Osteoblast (primary cell): Measurements from ENCODE around the gene PTPN9. TPM values are rescaled to one million over a fixed set of nuclear protein-coding genes. Genes with fewer than 3 reads are reported as not detected.
A peak's percentile ranks its signal among the peaks of the same experiment; 100 is the strongest.
"Not testable (repeated sequence)": the region's sequence is repeated elsewhere in the genome, so short reads cannot be mapped to it uniquely, and the experiment has no call there.

Source experiments
- DNase-seq: peaks from one replicate; pipeline ENCODE4 v3.0.0; 2011; ENCODE audit warnings: low spot score, mixed read lengths; ENCODE audit not compliant: insufficient read length; ENCODE audit errors: missing footprints
- H2AFZ ChIP-seq: 2 replicates; pipeline ENCODE4 v1.6.0; 2011; ENCODE audit warnings: mild to moderate bottlenecking, low read length
- H3K27ac ChIP-seq: 2 replicates; pipeline ENCODE4 v1.5.1; 2011; ENCODE audit warnings: mild to moderate bottlenecking, low read depth, low read length, moderate library complexity
- H3K27me3 ChIP-seq: 2 replicates; pipeline ENCODE4 v1.6.0; 2012; ENCODE audit warnings: mild to moderate bottlenecking, control low read depth, inconsistent platforms, low read length, moderate library complexity; ENCODE audit not compliant: insufficient read depth
- H3K36me3 ChIP-seq: 2 replicates; pipeline ENCODE4 v1.5.1; 2011; ENCODE audit warnings: mild to moderate bottlenecking, low read length, control low read depth, moderate library complexity; ENCODE audit not compliant: insufficient read depth
- H3K4me1 ChIP-seq: 2 replicates; pipeline ENCODE4 v1.5.1; 2011; ENCODE audit warnings: mild to moderate bottlenecking, low read length, control low read depth, moderate library complexity; ENCODE audit not compliant: insufficient read depth
- H3K4me2 ChIP-seq: 2 replicates; pipeline ENCODE4 v1.6.0; 2011; ENCODE audit warnings: mild to moderate bottlenecking, low read length; ENCODE audit not compliant: insufficient read depth
- H3K4me3 ChIP-seq: fragments of 200-600 bp; sonication (generic); 3 replicates; pipeline ENCODE4 v1.5.1; 2012; ENCODE audit warnings: mild to moderate bottlenecking, low read length, inconsistent platforms; ENCODE audit not compliant: insufficient read depth
- H3K79me2 ChIP-seq: 2 replicates; pipeline ENCODE4 v1.6.0; 2012; ENCODE audit warnings: mild to moderate bottlenecking, low read length, control low read depth, inconsistent platforms; ENCODE audit not compliant: insufficient read depth
- H3K9me3 ChIP-seq: 2 replicates; pipeline ENCODE4 v1.5.1; 2011; ENCODE audit warnings: low read depth, low read length, control low read depth
- H4K20me1 ChIP-seq: 2 replicates; pipeline ENCODE4 v1.6.0; 2012; ENCODE audit warnings: mild to moderate bottlenecking, low read length, control low read depth; ENCODE audit not compliant: insufficient read depth
- CTCF ChIP-seq: IDR thresholded peaks from 2 replicates; pipeline ENCODE4 v1.5.1; 2011; ENCODE audit warnings: mild to moderate bottlenecking, low read depth, low read length, moderate library complexity; ENCODE audit errors: extremely low read depth
- total RNA-seq: library from RNA; depleted of rRNA; stranded (reverse); fragments of >200 nt; gene quantifications from 2 replicates; pipeline ENCODE4 v1.2.3, GENCODE V29; 2012

The PTPN9 gene
- total RNA-seq, 1 donor = 23.9 TPM

DNA sequence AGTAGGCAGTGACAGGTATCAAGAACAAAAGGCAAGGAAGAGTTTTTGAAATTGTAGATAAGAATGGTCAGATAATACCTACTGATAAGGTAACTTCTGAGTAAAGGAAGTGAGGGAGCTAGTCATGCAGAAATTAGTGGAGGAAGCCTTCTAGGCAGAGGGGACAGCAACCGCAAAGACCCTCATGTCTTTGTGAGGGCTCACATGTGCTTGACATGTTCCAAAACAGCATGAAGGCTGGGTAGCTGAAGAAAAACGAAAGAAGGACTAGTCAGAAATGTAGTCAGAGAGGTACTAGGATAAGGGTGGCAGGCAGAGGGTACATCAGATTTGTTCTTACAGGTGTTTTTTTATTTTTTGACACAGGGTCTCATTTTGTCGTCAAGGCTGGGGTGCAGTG, 133.0 kb downstream of the PTPN9 start:
- no peaks in the 10 kb centered on the region for H3K27me3 ChIP-seq
- H3K9me3 ChIP-seq = no peaks in the 10 kb centered on the region
- peaks cover 85% of the 10 kb centered on the region for H3K79me2 ChIP-seq
- peaks cover 24% of the 10 kb centered on the region for H3K4me1 ChIP-seq
- H4K20me1 ChIP-seq = peaks cover 42% of the 10 kb centered on the region
- peaks cover 7% of the 10 kb centered on the region for H3K36me3 ChIP-seq
- DNase-seq = no peak
- H3K4me3 ChIP-seq = no peak overlapping the region
- no peak overlapping the region for H3K27ac ChIP-seq
- H2AFZ ChIP-seq = no peak overlapping the region
- TF ChIP-seq CTCF = no peak
- H3K4me2 ChIP-seq = no peak overlapping the region

DNA sequence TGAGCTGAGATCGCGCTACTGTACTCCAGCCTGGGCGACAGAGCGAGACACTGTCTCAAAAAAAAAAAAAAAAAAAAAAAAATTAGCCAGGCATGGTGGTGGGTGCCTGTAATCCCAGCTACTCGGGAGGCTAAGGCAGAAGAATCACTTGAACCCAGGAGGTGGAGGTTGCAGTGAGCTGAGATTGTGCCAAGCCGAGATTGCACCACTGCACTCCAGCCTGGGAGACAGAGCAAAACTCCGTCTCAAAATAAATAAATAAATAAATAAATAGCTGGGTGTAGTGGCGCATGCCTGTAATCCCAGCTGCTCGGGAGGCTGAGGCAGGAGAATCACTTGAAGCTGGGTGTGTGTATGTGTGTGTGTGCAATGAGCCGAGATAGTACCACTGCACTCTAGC, 133.8 kb downstream of the PTPN9 start:
- not testable (repeated sequence) for H2AFZ ChIP-seq, H3K9me3 ChIP-seq, H3K4me2 ChIP-seq, H3K27ac ChIP-seq, H3K27me3 ChIP-seq, H3K36me3 ChIP-seq, DNase-seq, H3K4me3 ChIP-seq
- Histone ChIP-seq H3K79me2 (peaks cover 89% of the 10 kb centered on the region), H3K4me1 (peaks cover 24% of the 10 kb centered on the region), H4K20me1 (peaks cover 40% of the 10 kb centered on the region)

- H3K27me3 ChIP-seq, H3K4me3 ChIP-seq, H3K36me3 ChIP-seq, H2AFZ ChIP-seq, H3K9me3 ChIP-seq: not testable (repeated sequence)
- DNase-seq = peak; percentile 74
- Histone ChIP-seq H3K79me2 (peaks cover 85% of the 10 kb centered on the region), H3K4me2 (peak overlapping the region; percentile 9), H4K20me1 (peaks cover 28% of the 10 kb centered on the region), H3K4me1 (peaks cover 17% of the 10 kb centered on the region), H3K27ac (peak overlapping the region; percentile 36)
These were observed 135.1 kb downstream of the PTPN9 start for GRCh38 chr15:75443972-75444453.

- DNase-seq = no peak
- Histone ChIP-seq H3K27me3 (no peaks in the 10 kb centered on the region), H3K4me1 (no peaks in the 10 kb centered on the region), H3K27ac (no peak overlapping the region), H3K4me2 (no peak overlapping the region), H2AFZ (no peak overlapping the region), H3K9me3 (no peaks in the 10 kb centered on the region), H3K4me3 (no peak overlapping the region), H4K20me1 (peaks cover 25% of the 10 kb centered on the region), H3K36me3 (peaks cover 18% of the 10 kb centered on the region), H3K79me2 (peaks cover 89% of the 10 kb centered on the region)
- TF ChIP-seq CTCF = no peak
These were observed 141.4 kb downstream of the PTPN9 start for GRCh38 chr15:75437721-75438120.

DNA sequence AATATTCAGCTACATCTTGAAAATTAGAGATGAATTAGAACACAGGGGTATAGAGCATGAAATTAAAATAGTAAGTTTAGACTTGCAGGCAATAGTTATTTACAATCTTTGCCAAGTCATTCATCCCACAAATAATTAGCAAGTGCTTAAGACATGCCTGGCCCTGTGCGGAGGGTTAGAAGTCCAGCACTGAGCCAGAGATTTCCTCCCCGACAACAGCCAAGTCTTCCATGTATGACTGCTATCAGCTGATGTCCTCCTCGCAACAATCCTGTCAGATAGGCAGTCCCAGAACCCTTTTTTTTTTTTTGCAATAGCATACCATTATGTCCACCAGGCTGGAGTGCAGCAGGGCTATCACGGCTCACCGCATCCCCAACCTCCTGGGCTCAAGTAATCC, 142.2 kb downstream of the PTPN9 start:
- Histone ChIP-seq H3K27ac (no peak overlapping the region), H3K36me3 (peaks cover 17% of the 10 kb centered on the region), H3K79me2 (peaks cover 91% of the 10 kb centered on the region), H3K9me3 (no peaks in the 10 kb centered on the region), H3K4me2 (no peak overlapping the region), H3K4me3 (no peak overlapping the region), H3K27me3 (no peaks in the 10 kb centered on the region), H3K4me1 (peaks cover 4% of the 10 kb centered on the region), H4K20me1 (peaks cover 24% of the 10 kb centered on the region), H2AFZ (no peak overlapping the region)
- DNase-seq = no peak
- no peak for TF ChIP-seq CTCF
